Neuronal stem cell (in vitro differentiated cells): ENCODE data around the gene NLRP3.

Experiments used
- DNase-seq: peaks from one replicate; pipeline ENCODE4 v3.0.0-alpha.2; 2013; ENCODE audit warnings: low spot score
- H2AFZ ChIP-seq: one replicate; pipeline ENCODE4 v1.6.1; 2013; ENCODE audit warnings: mild to moderate bottlenecking, low read length, inconsistent platforms
- H2AK5ac ChIP-seq: 2 replicates; pipeline ENCODE4 v1.6.1; 2013; ENCODE audit warnings: low read depth, mild to moderate bottlenecking, inconsistent platforms, low read length, moderate library complexity, mixed read lengths
- H2BK120ac ChIP-seq: 2 replicates; pipeline ENCODE4 v1.6.1; 2013; ENCODE audit warnings: low read depth, mild to moderate bottlenecking, inconsistent platforms, low read length, moderate library complexity, mixed read lengths
- H2BK12ac ChIP-seq: one replicate; pipeline ENCODE4 v1.6.1; 2013; ENCODE audit warnings: low read length, inconsistent platforms
- H2BK15ac ChIP-seq: 2 replicates; pipeline ENCODE4 v1.6.1; 2013; ENCODE audit warnings: mild to moderate bottlenecking, low read length, inconsistent platforms, mixed read lengths
- H2BK5ac ChIP-seq: one replicate; pipeline ENCODE4 v1.6.1; 2013; ENCODE audit warnings: inconsistent platforms, mild to moderate bottlenecking, low read length, moderate library complexity
- H3K14ac ChIP-seq: one replicate; pipeline ENCODE4 v1.6.1; 2013; ENCODE audit warnings: low read length, inconsistent platforms
- H3K18ac ChIP-seq: 2 replicates; pipeline ENCODE4 v1.6.1; 2013; ENCODE audit warnings: low read length, inconsistent platforms
- H3K23ac ChIP-seq: 2 replicates; pipeline ENCODE4 v1.6.1; 2013; ENCODE audit warnings: low read depth, mild to moderate bottlenecking, mixed read lengths, low read length, inconsistent platforms; ENCODE audit not compliant: poor library complexity
- H3K27ac ChIP-seq: replicated peaks from 3 replicates; pipeline ENCODE4 v1.5.1; 2013; ENCODE audit warnings: low read length, inconsistent platforms
- H3K27me3 ChIP-seq, 3 experiments: 2 replicates each; pipeline ENCODE4 v1.6.1; 2013; ENCODE audit warnings: low read length in 3 of 3, mild to moderate bottlenecking in 2 of 3, inconsistent platforms in 1 of 3, low read depth in 1 of 3, mixed read lengths in 1 of 3, moderate library complexity in 1 of 3; ENCODE audit not compliant: control insufficient read depth in 3 of 3, insufficient read depth in 3 of 3
- H3K36me3 ChIP-seq, 2 donors: replicated peaks in 1 of 2; 2 replicates each; pipeline ENCODE4 v1.6.1; 2013; ENCODE audit warnings: low read length in 2 of 2; ENCODE audit not compliant: control insufficient read depth in 2 of 2, insufficient read depth in 2 of 2
- H3K4ac ChIP-seq: 2 replicates; pipeline ENCODE4 v1.6.1; 2013; ENCODE audit warnings: inconsistent platforms, mild to moderate bottlenecking, low read length, moderate library complexity
- H3K4me1 ChIP-seq, 2 donors: 1 replicate in 1 of 2; 2 replicates in 1 of 2; pipeline ENCODE4 v1.6.1; 2013; ENCODE audit warnings: low read length in 2 of 2, low read depth in 1 of 2; ENCODE audit not compliant: control insufficient read depth in 2 of 2, insufficient read depth in 1 of 2
- H3K4me2 ChIP-seq: one replicate; pipeline ENCODE4 v1.6.1; 2013; ENCODE audit warnings: mild to moderate bottlenecking, low read length, inconsistent platforms; ENCODE audit not compliant: insufficient read depth, poor library complexity, severe bottlenecking
- H3K4me3 ChIP-seq, 2 donors: 2 replicates each; pipeline ENCODE4 v1.5.1; 2013; ENCODE audit warnings: low read length in 2 of 2, mild to moderate bottlenecking in 2 of 2, inconsistent platforms in 1 of 2, moderate library complexity in 1 of 2
- H3K79me1 ChIP-seq: one replicate; pipeline ENCODE4 v1.6.1; 2013; ENCODE audit warnings: low read depth, mild to moderate bottlenecking, inconsistent platforms, low read length, moderate library complexity
- H3K9ac ChIP-seq: one replicate; pipeline ENCODE4 v1.6.1; 2013; ENCODE audit warnings: mild to moderate bottlenecking, low read depth, low read length, inconsistent platforms; ENCODE audit not compliant: poor library complexity
- H3K9me3 ChIP-seq, 2 donors: replicated peaks in 1 of 2; 2 replicates each; pipeline versions ENCODE3 to v1.6.1; 2013; ENCODE audit warnings: low read length in 2 of 2, mild to moderate bottlenecking in 2 of 2, inconsistent platforms in 1 of 2, low read depth in 1 of 2, mixed read lengths in 1 of 2, moderate library complexity in 1 of 2; ENCODE audit not compliant: control insufficient read depth in 2 of 2, insufficient read depth in 1 of 2
- H4K8ac ChIP-seq: one replicate; pipeline ENCODE4 v1.6.1; 2013; ENCODE audit warnings: low read depth, mild to moderate bottlenecking, inconsistent platforms, low read length, moderate library complexity
- H4K91ac ChIP-seq: one replicate; pipeline ENCODE4 v1.6.1; 2013; ENCODE audit warnings: low read length, low read depth, mild to moderate bottlenecking, inconsistent platforms; ENCODE audit not compliant: poor library complexity
- WGBS, 2 donors: extraction: QIAGEN DNeasy Blood & Tissue Kit; methylation state at CpG; one replicate each; pipeline ENCODE4 v1.1.7; 2013; ENCODE audit warnings: missing lambda C conversion rate in 2 of 2, mixed read lengths in 1 of 2; ENCODE audit not compliant: insufficient read length in 2 of 2, insufficient replicate concordance in 1 of 2; ENCODE audit errors: extremely low coverage in 2 of 2; 5-methylcytosine and 5-hydroxymethylcytosine counted together

The NLRP3 gene

GRCh38 chr1:247435759-247436147 lies 19.8 kb downstream of the NLRP3 start:
- WGBS, 2 donors: no CpG with 5 or more reads among the region's 3 CpGs
- no peak overlapping the region for H3K4me3 ChIP-seq
- no peak overlapping the region for H2BK5ac ChIP-seq

GRCh38 chr1:247437551-247438505 lies 21.9 kb downstream of the NLRP3 start:
- Histone ChIP-seq H3K9me3 (no peaks in the 10 kb centered on the region), H2BK12ac (no peak overlapping the region), H3K36me3 (no peaks in the 10 kb centered on the region), H3K27me3 (no peaks in the 10 kb centered on the region), H3K4me3 (no peak overlapping the region), H3K4me1 (peaks cover 0 to 3% of the 10 kb centered on the region in 2 donors), H2BK5ac (no peak overlapping the region), H4K8ac (no peak overlapping the region), H3K79me1 (no peaks in the 10 kb centered on the region), H3K18ac (no peak overlapping the region), H2BK15ac (no peak overlapping the region), H2AK5ac (no peak overlapping the region), H3K4me2 (no peak overlapping the region), H3K14ac (no peak overlapping the region), H4K91ac (no peak overlapping the region), H3K9ac (no peak overlapping the region), H3K4ac (no peak overlapping the region), H2BK120ac (no peak overlapping the region), H3K23ac (no peak overlapping the region), H3K27ac (no peak overlapping the region), H2AFZ (no peak overlapping the region)
- no CpG with 5 or more reads among the region's 17 CpGs for WGBS, 2 donors
- no peak for DNase-seq

More at GRCh38 chr1:247435759-247436147, 19.8 kb downstream of the NLRP3 start:
- no peak overlapping the region for H3K27ac ChIP-seq
- no peaks in the 10 kb centered on the region for H3K36me3 ChIP-seq
- no peak overlapping the region for H2AFZ ChIP-seq
- H3K79me1 ChIP-seq: no peaks in the 10 kb centered on the region
- no peaks in the 10 kb centered on the region for H3K9me3 ChIP-seq
- no peak overlapping the region for H2AK5ac ChIP-seq
- no peak overlapping the region for H3K4me2 ChIP-seq
- no peak overlapping the region for H2BK120ac ChIP-seq
- H3K18ac ChIP-seq: no peak overlapping the region
- H3K4ac ChIP-seq: no peak overlapping the region
- H2BK12ac ChIP-seq: no peak overlapping the region
- no peak overlapping the region for H3K9ac ChIP-seq
- no peaks in the 10 kb centered on the region for H3K27me3 ChIP-seq
- no peak overlapping the region for H3K23ac ChIP-seq
- no peak overlapping the region for H4K91ac ChIP-seq
- no peaks in the 10 kb centered on the region for H3K4me1 ChIP-seq
- no peak overlapping the region for H2BK15ac ChIP-seq
- no peak overlapping the region for H3K14ac ChIP-seq
- DNase-seq: no peak
- no peak overlapping the region for H4K8ac ChIP-seq

GRCh38 chr1:247440001-247440620 lies 24.1 kb downstream of the NLRP3 start:
- no peak overlapping the region for H3K9ac ChIP-seq
- H3K14ac ChIP-seq: no peak overlapping the region
- H2BK12ac ChIP-seq: no peak overlapping the region
- H3K4ac ChIP-seq: no peak overlapping the region
- H3K79me1 ChIP-seq: no peaks in the 10 kb centered on the region
- H2BK5ac ChIP-seq: no peak overlapping the region
- no peak overlapping the region for H2BK15ac ChIP-seq
- no peak overlapping the region for H4K8ac ChIP-seq
- no peak overlapping the region for H3K4me3 ChIP-seq
- no peak overlapping the region for H2AK5ac ChIP-seq
- no peaks in the 10 kb centered on the region for H3K36me3 ChIP-seq
- no peak overlapping the region for H3K27ac ChIP-seq
- H3K9me3 ChIP-seq: no peaks in the 10 kb centered on the region
- DNase-seq: no peak
- no peak overlapping the region for H2AFZ ChIP-seq
- no peaks in the 10 kb centered on the region for H3K27me3 ChIP-seq
- peaks cover 0 to 3% of the 10 kb centered on the region in 2 donors for H3K4me1 ChIP-seq
- H3K4me2 ChIP-seq: no peak overlapping the region
- H3K18ac ChIP-seq: no peak overlapping the region
- no peak overlapping the region for H4K91ac ChIP-seq
- no peak overlapping the region for H2BK120ac ChIP-seq
- WGBS, 2 donors: no CpG with 5 or more reads among the region's 6 CpGs
- H3K23ac ChIP-seq: no peak overlapping the region

- no CpG with 5 or more reads among the region's 5 CpGs for WGBS, 2 donors
- Histone ChIP-seq H4K91ac (no peak overlapping the region), H3K36me3 (no peaks in the 10 kb centered on the region), H2AK5ac (no peak overlapping the region), H3K23ac (no peak overlapping the region), H3K27ac (no peak overlapping the region), H3K79me1 (no peaks in the 10 kb centered on the region), H3K9me3 (no peaks in the 10 kb centered on the region), H3K4ac (no peak overlapping the region), H4K8ac (no peak overlapping the region), H2BK5ac (no peak overlapping the region), H2AFZ (no peak overlapping the region), H3K9ac (no peak overlapping the region), H3K27me3 (no peaks in the 10 kb centered on the region), H3K14ac (no peak overlapping the region), H3K4me2 (no peak overlapping the region), H3K4me3 (no peak overlapping the region), H3K18ac (no peak overlapping the region), H2BK15ac (no peak overlapping the region), H2BK12ac (no peak overlapping the region), H2BK120ac (no peak overlapping the region), H3K4me1 (peaks cover 0 to 3% of the 10 kb centered on the region in 2 donors)
- DNase-seq: no peak
Measured at GRCh38 chr1:247441606-247442005, 25.6 kb downstream of the NLRP3 start.
